Measurements from ENCODE around the gene PPIL1.

DNA sequence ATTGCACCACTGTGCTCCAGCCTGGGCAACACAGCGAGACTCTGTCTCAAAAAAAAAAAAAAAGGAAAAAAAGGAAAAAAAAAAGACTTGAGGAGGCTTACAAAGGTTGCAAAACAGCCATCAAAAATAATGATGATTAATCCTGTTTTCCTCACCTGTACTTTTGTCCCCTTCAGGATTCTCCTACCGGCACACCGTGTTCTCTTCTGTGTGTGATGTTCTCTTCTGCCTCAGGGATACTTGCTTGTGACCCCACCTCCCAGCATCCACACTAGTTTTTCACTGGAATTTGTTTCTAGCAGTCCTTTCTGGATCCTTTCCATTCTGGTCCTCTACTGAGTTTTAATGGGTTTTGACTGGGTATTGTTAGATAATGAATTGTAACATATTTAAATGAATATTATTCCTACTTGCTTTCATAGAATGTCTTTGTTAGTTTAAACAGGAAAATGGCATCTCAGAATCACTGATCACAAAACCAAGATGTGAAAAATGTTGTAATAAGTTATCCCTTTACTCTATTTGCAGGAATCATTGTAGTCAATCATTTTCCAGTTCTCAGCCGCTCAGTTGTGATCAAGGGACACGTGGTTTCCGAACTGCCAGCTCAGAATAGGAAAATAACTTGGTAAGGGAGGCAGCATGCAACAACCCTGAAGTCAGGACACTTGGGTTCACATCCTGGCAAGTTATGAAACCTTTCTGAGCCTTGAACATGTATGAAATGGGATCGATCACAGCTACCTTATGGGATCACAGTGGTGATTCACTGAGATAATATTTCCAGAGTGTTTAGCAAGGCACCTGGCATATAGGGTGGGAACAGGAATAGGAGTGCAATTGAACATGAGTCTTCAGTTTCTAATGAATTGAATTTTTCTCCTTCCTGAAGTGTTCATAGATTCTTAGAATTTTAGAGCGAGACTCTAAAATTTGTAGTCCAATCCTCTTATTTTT lies 19.7 kb upstream of the PPIL1 start:
- TF ChIP-seq, protein P1, sequence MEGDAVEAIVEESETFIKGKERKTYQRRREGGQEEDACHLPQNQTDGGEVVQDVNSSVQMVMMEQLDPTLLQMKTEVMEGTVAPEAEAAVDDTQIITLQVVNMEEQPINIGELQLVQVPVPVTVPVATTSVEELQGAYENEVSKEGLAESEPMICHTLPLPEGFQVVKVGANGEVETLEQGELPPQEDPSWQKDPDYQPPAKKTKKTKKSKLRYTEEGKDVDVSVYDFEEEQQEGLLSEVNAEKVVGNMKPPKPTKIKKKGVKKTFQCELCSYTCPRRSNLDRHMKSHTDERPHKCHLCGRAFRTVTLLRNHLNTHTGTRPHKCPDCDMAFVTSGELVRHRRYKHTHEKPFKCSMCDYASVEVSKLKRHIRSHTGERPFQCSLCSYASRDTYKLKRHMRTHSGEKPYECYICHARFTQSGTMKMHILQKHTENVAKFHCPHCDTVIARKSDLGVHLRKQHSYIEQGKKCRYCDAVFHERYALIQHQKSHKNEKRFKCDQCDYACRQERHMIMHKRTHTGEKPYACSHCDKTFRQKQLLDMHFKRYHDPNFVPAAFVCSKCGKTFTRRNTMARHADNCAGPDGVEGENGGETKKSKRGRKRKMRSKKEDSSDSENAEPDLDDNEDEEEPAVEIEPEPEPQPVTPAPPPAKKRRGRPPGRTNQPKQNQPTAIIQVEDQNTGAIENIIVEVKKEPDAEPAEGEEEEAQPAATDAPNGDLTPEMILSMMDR (IDR thresholded peaks at IDR 0.05 in 2 of 3, conservative IDR thresholded peaks at IDR 0.05 in 1 of 3; ENCODE audit: control insufficient read depth in 2 of 3, extremely low read depth in 1 of 3, insufficient read depth in 1 of 3, low read depth in 3 of 3, low read length in 3 of 3), result no peak
- TF ChIP-seq, protein P2, sequence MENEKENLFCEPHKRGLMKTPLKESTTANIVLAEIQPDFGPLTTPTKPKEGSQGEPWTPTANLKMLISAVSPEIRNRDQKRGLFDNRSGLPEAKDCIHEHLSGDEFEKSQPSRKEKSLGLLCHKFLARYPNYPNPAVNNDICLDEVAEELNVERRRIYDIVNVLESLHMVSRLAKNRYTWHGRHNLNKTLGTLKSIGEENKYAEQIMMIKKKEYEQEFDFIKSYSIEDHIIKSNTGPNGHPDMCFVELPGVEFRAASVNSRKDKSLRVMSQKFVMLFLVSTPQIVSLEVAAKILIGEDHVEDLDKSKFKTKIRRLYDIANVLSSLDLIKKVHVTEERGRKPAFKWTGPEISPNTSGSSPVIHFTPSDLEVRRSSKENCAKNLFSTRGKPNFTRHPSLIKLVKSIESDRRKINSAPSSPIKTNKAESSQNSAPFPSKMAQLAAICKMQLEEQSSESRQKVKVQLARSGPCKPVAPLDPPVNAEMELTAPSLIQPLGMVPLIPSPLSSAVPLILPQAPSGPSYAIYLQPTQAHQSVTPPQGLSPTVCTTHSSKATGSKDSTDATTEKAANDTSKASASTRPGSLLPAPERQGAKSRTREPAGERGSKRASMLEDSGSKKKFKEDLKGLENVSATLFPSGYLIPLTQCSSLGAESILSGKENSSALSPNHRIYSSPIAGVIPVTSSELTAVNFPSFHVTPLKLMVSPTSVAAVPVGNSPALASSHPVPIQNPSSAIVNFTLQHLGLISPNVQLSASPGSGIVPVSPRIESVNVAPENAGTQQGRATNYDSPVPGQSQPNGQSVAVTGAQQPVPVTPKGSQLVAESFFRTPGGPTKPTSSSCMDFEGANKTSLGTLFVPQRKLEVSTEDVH (IDR thresholded peaks at IDR 0.05; ENCODE audit: low read depth, partially characterized antibody), result no peak
- TF ChIP-seq NR2C2 (IDR thresholded peaks at IDR 0.05; ENCODE audit: borderline replicate concordance, control insufficient read depth, insufficient read length, low read depth) (no peak), ETV6 (conservative IDR thresholded peaks at IDR 0.05 in 1 of 2, IDR thresholded peaks at IDR 0.05 in 1 of 2; ENCODE audit: borderline replicate concordance in 1 of 2, low read depth in 1 of 2) (no peak), RCOR1 (conservative IDR thresholded peaks at IDR 0.05; ENCODE audit: low read depth, low read length) (no peak), SUZ12 (IDR thresholded peaks at IDR 0.05; ENCODE audit: unreplicated experiment) (no peak), EZH2 (IDR thresholded peaks at IDR 0.05; ENCODE audit: borderline replicate concordance, control insufficient read depth, low read depth, low read length) (no peak), ZNF274 (IDR thresholded peaks at IDR 0.05; ENCODE audit: insufficient read depth, insufficient read length) (no peak), MXI1 (IDR thresholded peaks at IDR 0.05; ENCODE audit: low read depth, low read length) (no peak), SREBF2 (IDR thresholded peaks at IDR 0.05; ENCODE audit: low read length) (no peak), RFX5 (IDR thresholded peaks at IDR 0.05; ENCODE audit: low read depth, low read length) (no peak), NFYB (IDR thresholded peaks at IDR 0.05; ENCODE audit: insufficient read depth, low read depth, low read length) (no peak)
- TF ChIP-seq, protein P3, sequence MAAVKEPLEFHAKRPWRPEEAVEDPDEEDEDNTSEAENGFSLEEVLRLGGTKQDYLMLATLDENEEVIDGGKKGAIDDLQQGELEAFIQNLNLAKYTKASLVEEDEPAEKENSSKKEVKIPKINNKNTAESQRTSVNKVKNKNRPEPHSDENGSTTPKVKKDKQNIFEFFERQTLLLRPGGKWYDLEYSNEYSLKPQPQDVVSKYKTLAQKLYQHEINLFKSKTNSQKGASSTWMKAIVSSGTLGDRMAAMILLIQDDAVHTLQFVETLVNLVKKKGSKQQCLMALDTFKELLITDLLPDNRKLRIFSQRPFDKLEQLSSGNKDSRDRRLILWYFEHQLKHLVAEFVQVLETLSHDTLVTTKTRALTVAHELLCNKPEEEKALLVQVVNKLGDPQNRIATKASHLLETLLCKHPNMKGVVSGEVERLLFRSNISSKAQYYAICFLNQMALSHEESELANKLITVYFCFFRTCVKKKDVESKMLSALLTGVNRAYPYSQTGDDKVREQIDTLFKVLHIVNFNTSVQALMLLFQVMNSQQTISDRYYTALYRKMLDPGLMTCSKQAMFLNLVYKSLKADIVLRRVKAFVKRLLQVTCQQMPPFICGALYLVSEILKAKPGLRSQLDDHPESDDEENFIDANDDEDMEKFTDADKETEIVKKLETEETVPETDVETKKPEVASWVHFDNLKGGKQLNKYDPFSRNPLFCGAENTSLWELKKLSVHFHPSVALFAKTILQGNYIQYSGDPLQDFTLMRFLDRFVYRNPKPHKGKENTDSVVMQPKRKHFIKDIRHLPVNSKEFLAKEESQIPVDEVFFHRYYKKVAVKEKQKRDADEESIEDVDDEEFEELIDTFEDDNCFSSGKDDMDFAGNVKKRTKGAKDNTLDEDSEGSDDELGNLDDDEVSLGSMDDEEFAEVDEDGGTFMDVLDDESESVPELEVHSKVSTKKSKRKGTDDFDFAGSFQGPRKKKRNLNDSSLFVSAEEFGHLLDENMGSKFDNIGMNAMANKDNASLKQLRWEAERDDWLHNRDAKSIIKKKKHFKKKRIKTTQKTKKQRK (IDR thresholded peaks at IDR 0.05; ENCODE audit: low read depth, low read length), result no peak

Measured in GM12878 (cell line).